Duodenal mucosa (tissue), 2 donors: ENCODE results near the gene ENKUR.

Experiments
- H3K27ac ChIP-seq: one replicate; pipeline ENCODE4 v1.7.0; 2013; ENCODE audit warnings: low read depth, low read length
- H3K27me3 ChIP-seq, 2 donors: one replicate each; pipeline ENCODE4 v1.7.0; 2013; ENCODE audit warnings: low read length in 2 of 2, control low read depth in 1 of 2; ENCODE audit not compliant: insufficient read depth in 2 of 2, control insufficient read depth in 1 of 2
- H3K36me3 ChIP-seq, 2 donors: one replicate each; pipeline ENCODE4 v1.7.0; 2013; ENCODE audit warnings: low read length in 2 of 2, control low read depth in 1 of 2; ENCODE audit not compliant: insufficient read depth in 2 of 2, control insufficient read depth in 1 of 2
- H3K4me1 ChIP-seq, 2 donors: one replicate each; pipeline ENCODE4 v1.7.0; 2013; ENCODE audit warnings: low read length in 2 of 2, control low read depth in 1 of 2; ENCODE audit not compliant: insufficient read depth in 2 of 2, control insufficient read depth in 1 of 2
- H3K4me3 ChIP-seq, 2 donors: one replicate each; pipeline ENCODE4 v1.7.0; 2013; ENCODE audit warnings: low read length in 2 of 2, low read depth in 1 of 2
- H3K9ac ChIP-seq, 2 donors: one replicate each; pipeline ENCODE4 v1.7.0; 2013; ENCODE audit warnings: low read length in 2 of 2, low read depth in 1 of 2
- H3K9me3 ChIP-seq, 2 donors: one replicate each; pipeline ENCODE4 v1.7.0; 2013; ENCODE audit warnings: low read length in 2 of 2, control low read depth in 1 of 2; ENCODE audit not compliant: control insufficient read depth in 1 of 2

ENKUR gene

GRCh38 chr10:25015828-25016375 is at the start of gene ENKUR:
TSS of gene ENKUR (minus strand) at chr10:25016158. CDS start at chr10:25015936, 222 bp downstream.
- Histone ChIP-seq H3K9ac (peak within 1 kb of the TSS; percentile 67 to 73), H3K4me3 (peak within 1 kb of the TSS; percentile 89 to 91), H3K4me1 (peaks cover 12 to 14% of the 10 kb centered on the region in 2 donors), H3K27me3 (no peaks in the 10 kb centered on the region), H3K27ac (peak within 1 kb of the TSS; percentile 89), H3K9me3 (no peaks in the 10 kb centered on the region), H3K36me3 (no peaks in the 10 kb centered on the region)

- Histone ChIP-seq H3K27me3 (no peaks in the 10 kb centered on the region), H3K9ac (no peak overlapping the region), H3K9me3 (no peaks in the 10 kb centered on the region), H3K36me3 (no peaks in the 10 kb centered on the region), H3K4me3 (no peak overlapping the region), H3K27ac (no peak overlapping the region), H3K4me1 (peaks cover 16 to 19% of the 10 kb centered on the region in 2 donors)
Measured at GRCh38 chr10:25064401-25064800, 48.4 kb upstream of the ENKUR start.

- Histone ChIP-seq H3K4me3 (no peak overlapping the region), H3K4me1 (peaks cover 16 to 19% of the 10 kb centered on the region in 2 donors), H3K36me3 (no peaks in the 10 kb centered on the region), H3K27me3 (no peaks in the 10 kb centered on the region), H3K9me3 (no peaks in the 10 kb centered on the region), H3K27ac (no peak overlapping the region), H3K9ac (no peak overlapping the region)
Measured at GRCh38 chr10:25063644-25064043, 47.7 kb upstream of the ENKUR start.

GRCh38 chr10:25063157-25063556 is 47.2 kb upstream of the ENKUR start:
- Histone ChIP-seq H3K36me3 (no peaks in the 10 kb centered on the region), H3K9ac (no peak overlapping the region), H3K4me3 (no peak overlapping the region), H3K4me1 (peaks cover 16 to 19% of the 10 kb centered on the region in 2 donors), H3K27ac (no peak overlapping the region), H3K9me3 (no peaks in the 10 kb centered on the region), H3K27me3 (no peaks in the 10 kb centered on the region)

GRCh38 chr10:25061711-25062449 is 45.9 kb upstream of the ENKUR start:
- Histone ChIP-seq H3K27me3 (no peaks in the 10 kb centered on the region), H3K9me3 (no peaks in the 10 kb centered on the region), H3K4me3 (peak overlapping the region; percentile 24 to 50), H3K36me3 (no peaks in the 10 kb centered on the region), H3K4me1 (peaks cover 23 to 26% of the 10 kb centered on the region in 2 donors), H3K9ac (peak overlapping the region; percentile 55 to 63), H3K27ac (peak overlapping the region; percentile 73)

- Histone ChIP-seq H3K9ac (peak overlapping the region in 1 of 2 donors; percentile 55), H3K36me3 (no peaks in the 10 kb centered on the region), H3K27ac (no peak overlapping the region), H3K4me3 (no peak overlapping the region), H3K4me1 (peaks cover 23 to 26% of the 10 kb centered on the region in 2 donors), H3K9me3 (no peaks in the 10 kb centered on the region), H3K27me3 (no peaks in the 10 kb centered on the region)
Measured at GRCh38 chr10:25061125-25061524, 45.2 kb upstream of the ENKUR start.

- Histone ChIP-seq H3K27ac (no peak overlapping the region), H3K27me3 (no peaks in the 10 kb centered on the region), H3K9me3 (no peaks in the 10 kb centered on the region), H3K4me1 (peaks cover 23 to 26% of the 10 kb centered on the region in 2 donors), H3K36me3 (no peaks in the 10 kb centered on the region), H3K9ac (no peak overlapping the region), H3K4me3 (no peak overlapping the region)
Measured at GRCh38 chr10:25059990-25060389, 44.0 kb upstream of the ENKUR start.

GRCh38 chr10:25057886-25058285 is 41.9 kb upstream of the ENKUR start:
- Histone ChIP-seq H3K36me3 (no peaks in the 10 kb centered on the region), H3K27ac (no peak overlapping the region), H3K9ac (no peak overlapping the region), H3K4me1 (peaks cover 23 to 26% of the 10 kb centered on the region in 2 donors), H3K4me3 (no peak overlapping the region), H3K27me3 (no peaks in the 10 kb centered on the region), H3K9me3 (no peaks in the 10 kb centered on the region)

GRCh38 chr10:25056726-25057125 is 40.8 kb upstream of the ENKUR start:
- H3K27me3 ChIP-seq = no peaks in the 10 kb centered on the region
- peaks cover 20% of the 10 kb centered on the region in 2 donors for H3K4me1 ChIP-seq
- no peak overlapping the region for H3K9ac ChIP-seq
- no peaks in the 10 kb centered on the region for H3K36me3 ChIP-seq
- H3K9me3 ChIP-seq = no peaks in the 10 kb centered on the region
- H3K27ac ChIP-seq = no peak overlapping the region
- H3K4me3 ChIP-seq = no peak overlapping the region

GRCh38 chr10:25052012-25052411 is 36.1 kb upstream of the ENKUR start:
- Histone ChIP-seq H3K4me1 (peaks cover 9 to 11% of the 10 kb centered on the region in 2 donors), H3K27me3 (no peaks in the 10 kb centered on the region), H3K9me3 (peaks cover 0 to 5% of the 10 kb centered on the region in 2 donors), H3K36me3 (no peaks in the 10 kb centered on the region), H3K27ac (no peak overlapping the region), H3K9ac (no peak overlapping the region), H3K4me3 (no peak overlapping the region)
